ACHN (cell line): ENCODE results near the gene CSGALNACT2.
A peak's percentile ranks its signal among the peaks of the same experiment; 100 is the strongest.

Source experiments
- DNase-seq: peaks from one replicate; pipeline ENCODE4 v3.0.0-alpha.2; 2015
- in situ Hi-C: cut with HindIII; loops from 2 replicates; pipeline ENCODE4 v1.10.0; 2017; ENCODE audit warnings: low sequenced_read_pairs, low pct_ligation_motif_present, low pct_unique_long_range_greater_than_20kb

Gene CSGALNACT2

DNA sequence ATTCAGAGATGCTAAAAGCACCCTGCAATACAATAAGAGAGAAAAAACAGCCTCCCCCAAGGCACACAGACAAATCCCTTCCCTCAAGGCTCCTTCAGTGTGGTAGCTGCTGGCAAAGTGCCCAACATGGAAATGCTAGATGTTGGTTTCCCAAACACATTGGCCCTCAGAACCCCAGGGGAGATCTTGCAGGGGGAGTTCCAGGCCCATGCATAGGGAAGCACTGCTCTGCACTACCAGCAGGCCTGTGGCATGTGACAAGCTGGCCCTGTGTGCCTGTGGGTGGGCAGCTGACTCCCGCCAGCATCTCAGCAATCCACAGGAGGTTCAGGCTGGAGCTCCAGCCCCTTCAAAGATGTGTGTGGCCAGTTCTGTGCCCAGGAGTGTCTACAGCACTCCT is 16.8 kb upstream of the CSGALNACT2 start:
- no peak for DNase-seq
- in situ Hi-C loops, result no loop called here

DNA sequence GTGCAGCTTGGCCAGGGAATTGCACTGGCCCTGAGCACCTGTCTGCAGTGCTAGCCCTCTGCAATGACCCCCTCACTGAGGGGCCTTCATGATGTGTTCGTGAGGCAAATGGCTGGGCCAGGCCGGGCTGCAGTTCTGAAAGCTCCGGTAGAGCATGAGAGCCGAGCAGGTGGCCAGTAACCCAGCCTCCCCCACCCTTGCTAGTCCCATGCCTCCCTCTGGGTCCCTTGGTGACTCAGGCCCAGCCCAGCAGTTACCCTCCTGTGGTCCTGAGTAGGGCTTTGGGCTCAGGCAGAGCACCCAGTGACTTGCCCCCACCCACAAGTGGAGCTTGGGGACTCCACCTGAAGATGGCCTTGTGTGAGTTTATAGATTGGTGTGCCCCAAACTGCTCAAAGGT is 16.1 kb upstream of the CSGALNACT2 start:
- no peak for DNase-seq
- in situ Hi-C loops, result no loop called here

DNA sequence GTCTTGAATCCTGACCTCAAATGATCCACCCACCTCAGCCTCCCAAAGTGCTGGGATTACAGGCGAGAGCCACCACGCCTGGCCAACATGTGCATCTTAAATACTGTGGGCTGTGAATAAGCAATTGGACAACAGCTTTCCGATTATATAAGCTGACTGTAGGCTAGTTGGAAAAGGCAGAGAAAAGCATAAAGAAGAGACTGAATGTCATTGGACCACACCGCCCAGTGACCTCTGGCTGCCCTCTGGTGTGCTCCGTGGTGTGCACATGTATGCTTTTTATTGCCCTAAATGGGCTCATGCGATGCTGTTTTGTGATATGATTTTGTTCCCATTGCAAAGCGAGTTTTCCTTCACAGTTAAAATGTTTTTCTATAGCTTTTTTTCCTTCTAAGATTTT is 15.4 kb upstream of the CSGALNACT2 start:
- in situ Hi-C loops, result no loop called here
- DNase-seq, result no peak

DNA sequence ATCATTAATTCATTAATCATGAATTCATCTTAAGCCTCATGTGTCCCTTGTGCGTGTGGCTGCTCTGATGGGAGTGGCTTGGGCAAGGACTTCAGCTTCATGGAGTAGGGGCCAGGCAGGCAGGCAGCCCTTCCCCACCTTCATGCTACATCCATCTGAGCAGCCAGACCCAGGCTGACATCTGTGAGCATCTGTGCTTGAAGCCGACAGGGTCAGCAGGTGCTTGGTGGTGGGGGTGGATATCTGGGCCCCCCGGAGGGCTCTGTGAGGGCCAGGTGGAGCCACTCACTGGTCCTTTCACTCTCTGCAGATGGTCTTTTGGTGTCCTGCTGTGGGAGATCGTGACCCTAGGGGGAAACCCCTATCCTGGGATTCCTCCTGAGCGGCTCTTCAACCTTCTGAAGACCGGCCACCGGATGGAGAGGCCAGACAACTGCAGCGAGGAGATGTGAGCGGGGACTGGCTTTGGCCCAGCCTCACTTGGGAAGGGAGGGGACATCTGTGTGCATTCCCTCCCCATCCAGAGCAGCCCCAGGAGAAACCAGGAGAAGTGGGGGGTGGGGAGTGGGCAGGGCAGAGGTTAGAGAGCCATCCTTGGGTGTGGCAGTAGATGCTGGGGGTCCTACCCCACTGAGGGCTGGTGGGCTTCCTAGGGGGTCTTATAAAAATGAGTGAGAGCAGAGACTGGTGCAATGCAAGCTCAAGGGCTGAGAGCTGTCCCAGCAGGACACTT is 14.7 kb upstream of the CSGALNACT2 start:
- in situ Hi-C loops, result no loop called here
- no peak for DNase-seq

DNA sequence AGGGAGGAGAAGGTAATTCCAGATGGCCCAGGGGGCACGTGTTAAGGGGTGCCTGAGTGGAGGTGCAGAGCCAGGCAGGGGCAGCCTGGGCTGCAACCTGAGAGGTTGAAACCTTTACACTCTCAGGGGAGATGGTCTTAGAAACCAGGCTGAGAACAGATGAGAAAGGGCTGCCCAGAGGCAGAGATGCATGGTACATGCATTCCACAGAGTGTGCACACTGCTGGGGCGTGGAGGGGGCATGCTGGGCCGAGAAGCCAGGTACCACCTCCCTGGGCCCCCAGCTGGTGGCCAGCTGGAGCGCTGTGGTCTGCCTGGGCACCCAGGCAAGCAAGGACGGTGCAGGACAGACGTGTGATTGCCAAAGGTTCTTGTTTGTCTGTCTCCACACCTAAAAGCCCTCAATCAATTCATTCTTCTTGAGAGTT is 14.1 kb upstream of the CSGALNACT2 start:
- in situ Hi-C loops, result no loop called here
- DNase-seq, result no peak

DNA sequence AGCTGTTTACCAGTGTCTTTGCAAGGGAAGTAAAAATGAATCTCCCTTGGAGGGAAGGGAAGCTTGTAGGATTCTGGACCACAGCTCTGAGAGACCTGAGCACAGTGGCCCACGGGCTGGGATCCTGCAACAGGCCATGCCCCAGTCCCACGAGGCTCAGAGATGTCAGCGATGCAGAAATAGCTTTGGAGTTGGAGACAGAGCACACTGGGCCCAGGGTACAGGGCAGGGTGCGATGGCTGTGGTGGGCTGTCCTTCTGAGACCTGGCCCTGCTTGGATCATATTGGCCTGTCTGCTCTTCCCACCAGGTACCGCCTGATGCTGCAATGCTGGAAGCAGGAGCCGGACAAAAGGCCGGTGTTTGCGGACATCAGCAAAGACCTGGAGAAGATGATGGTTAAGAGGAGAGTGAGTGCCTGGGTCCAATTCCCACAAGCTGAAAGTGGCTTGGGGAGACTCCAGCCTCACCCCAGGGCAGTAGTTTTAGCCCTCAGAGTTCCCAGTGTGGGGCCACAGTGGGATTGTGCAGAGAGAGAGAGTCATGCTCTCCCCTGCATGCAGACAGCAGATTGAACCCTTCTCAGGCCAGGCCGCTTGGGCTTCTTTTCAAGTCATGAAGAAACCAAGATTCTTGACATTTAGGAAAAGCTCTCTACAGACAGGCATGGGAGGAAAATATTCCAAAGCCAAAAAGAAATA is 13.5 kb upstream of the CSGALNACT2 start:
- in situ Hi-C loops, result no loop called here
- DNase-seq, result no peak

DNA sequence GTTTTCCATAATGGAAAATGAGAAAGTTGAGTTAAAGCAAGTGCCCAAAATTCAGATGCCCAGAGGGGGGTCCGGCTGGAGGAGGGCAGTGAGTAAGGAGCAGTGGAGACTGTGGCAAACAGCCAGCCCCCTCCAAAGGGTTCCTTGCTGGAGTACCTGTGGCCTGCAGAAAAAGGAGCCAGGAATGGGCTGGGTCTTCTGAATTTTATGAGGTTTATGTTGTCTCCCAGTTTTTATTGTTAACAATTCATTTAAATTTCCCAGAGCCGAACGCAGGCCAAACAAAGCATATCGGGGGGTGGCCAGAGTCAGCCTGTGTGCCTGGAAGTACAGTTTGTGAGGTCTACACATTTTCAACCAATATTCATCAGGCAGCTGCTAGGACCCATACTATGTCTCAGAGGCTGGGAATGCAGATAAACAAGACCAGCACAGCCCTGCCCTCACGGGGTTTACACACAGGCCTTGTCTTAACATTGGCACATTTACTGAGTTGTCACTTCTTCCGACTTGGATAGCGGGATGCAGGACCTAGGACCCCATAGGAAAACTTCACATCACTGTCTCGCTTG is 12.9 kb upstream of the CSGALNACT2 start:
- in situ Hi-C loops, result no loop called here
- no peak for DNase-seq

DNA sequence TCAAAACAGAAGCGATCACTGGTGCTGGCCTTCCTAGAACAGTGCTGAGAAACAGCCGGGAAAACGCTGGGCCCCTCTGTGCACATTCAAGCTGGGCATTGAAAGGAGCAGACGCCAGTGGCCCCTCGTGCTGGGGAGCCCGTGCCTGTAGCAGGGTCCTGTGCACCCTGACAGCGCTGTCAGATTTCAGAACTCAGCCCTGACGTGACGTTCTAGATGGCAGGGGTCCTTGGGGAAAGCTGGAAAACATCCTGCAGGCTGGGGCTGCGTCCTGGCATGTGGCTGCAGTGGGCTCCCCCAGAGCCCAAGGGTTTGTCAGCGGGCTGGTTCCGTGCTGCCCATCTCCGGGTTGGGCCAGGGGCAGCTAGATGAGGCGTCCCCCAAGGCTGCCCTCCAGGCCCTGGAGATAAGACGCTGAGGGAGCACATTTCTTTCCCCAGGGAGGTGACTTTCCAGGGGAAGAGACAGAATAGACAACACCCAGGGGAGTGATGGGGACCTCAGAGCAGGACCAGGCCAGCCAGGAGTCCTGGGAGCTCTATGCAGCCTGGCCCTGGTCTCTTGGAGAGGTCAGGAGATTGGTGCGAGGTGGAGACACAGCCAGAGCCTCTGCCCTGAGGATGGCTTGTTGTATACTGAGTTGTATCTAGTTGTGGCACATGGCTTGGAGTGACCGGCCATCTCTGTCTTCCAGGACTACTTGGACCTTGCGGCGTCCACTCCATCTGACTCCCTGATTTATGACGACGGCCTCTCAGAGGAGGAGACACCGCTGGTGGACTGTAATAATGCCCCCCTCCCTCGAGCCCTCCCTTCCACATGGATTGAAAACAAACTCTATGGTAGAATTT is 12.1 kb upstream of the CSGALNACT2 start:
- in situ Hi-C loops, result no loop called here
- DNase-seq, result no peak

DNA sequence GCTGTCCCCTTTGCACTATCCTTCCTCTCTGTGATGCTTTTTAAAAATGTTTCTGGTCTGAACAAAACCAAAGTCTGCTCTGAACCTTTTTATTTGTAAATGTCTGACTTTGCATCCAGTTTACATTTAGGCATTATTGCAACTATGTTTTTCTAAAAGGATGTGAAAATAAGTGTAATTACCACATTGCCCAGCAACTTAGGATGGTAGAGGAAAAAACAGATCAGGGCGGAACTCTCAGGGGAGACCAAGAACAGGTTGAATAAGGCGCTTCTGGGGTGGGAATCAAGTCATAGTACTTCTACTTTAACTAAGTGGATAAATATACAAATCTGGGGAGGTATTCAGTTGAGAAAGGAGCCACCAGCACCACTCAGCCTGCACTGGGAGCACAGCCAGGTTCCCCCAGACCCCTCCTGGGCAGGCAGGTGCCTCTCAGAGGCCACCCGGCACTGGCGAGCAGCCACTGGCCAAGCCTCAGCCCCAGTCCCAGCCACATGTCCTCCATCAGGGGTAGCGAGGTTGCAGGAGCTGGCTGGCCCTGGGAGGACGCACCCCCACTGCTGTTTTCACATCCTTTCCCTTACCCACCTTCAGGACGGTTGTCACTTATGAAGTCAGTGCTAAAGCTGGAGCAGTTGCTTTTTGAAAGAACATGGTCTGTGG is 11.4 kb upstream of the CSGALNACT2 start:
- in situ Hi-C loops, result no loop called here
- no peak for DNase-seq

DNA sequence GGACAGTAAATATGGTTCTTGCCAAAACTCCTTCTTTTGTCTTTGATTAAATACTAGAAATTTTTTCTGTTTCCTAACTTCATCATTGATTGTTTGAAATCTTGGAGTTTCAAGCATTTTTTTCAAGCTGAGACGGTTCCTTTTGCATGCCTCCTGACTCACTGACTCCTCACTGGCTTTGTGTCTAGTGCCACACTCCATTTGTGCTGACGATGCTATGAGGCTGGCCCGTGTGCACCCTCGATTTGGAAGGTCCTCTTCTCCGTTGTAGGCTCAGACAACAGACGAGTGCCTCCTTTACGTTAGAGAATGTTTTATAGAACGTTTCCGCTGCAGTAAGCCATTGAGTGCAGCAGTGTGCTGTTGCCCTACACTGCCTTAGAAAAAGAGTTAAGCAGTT is 10.8 kb upstream of the CSGALNACT2 start:
- in situ Hi-C loops, result no loop called here
- DNase-seq, result no peak

DNA sequence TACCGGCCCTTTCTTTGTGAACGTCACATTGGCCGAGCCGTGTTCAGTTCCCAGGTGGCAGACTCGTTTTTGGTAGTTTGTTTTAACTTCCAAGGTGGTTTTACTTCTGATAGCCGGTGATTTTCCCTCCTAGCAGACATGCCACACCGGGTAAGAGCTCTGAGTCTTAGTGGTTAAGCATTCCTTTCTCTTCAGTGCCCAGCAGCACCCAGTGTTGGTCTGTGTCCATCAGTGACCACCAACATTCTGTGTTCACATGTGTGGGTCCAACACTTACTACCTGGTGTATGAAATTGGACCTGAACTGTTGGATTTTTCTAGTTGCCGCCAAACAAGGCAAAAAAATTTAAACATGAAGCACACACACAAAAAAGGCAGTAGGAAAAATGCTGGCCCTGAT is 9.9 kb upstream of the CSGALNACT2 start:
- in situ Hi-C loops, result no loop called here
- DNase-seq, result peak; percentile 16

DNA sequence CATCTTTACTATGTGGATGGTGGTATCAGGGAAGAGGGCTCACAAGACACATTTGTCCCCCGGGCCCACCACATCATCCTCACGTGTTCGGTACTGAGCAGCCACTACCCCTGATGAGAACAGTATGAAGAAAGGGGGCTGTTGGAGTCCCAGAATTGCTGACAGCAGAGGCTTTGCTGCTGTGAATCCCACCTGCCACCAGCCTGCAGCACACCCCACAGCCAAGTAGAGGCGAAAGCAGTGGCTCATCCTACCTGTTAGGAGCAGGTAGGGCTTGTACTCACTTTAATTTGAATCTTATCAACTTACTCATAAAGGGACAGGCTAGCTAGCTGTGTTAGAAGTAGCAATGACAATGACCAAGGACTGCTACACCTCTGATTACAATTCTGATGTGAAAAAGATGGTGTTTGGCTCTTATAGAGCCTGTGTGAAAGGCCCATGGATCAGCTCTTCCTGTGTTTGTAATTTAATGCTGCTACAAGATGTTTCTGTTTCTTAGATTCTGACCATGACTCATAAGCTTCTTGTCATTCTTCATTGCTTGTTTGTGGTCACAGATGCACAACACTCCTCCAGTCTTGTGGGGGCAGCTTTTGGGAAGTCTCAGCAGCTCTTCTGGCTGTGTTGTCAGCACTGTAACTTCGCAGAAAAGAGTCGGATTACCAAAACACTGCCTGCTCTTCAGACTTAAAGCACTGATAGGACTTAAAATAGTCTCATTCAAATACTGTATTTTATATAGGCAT is 9.1 kb upstream of the CSGALNACT2 start:
- in situ Hi-C loops, result no loop called here
- DNase-seq, result peak; percentile 81

DNA sequence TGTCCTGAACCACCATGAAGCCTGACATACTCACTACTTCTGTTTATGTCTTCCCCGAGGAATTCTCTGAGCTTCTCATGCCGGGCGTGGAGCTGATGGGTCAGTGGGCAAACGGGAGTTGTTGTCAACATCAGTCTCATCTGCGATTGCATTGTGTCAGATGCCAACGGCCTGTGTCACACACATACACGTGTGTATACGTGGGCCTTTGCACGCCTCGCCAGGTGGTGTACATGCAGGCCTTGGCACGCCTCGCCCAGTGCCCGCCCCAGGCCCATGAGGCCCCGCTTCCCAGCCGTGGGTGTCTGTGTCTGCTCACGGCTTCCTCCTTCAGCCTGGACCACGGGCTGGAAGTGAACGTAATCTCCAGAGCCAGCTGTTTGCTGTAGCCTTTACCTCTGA is 7.5 kb upstream of the CSGALNACT2 start:
- DNase-seq, result no peak
- in situ Hi-C loops, result no loop called here

DNA sequence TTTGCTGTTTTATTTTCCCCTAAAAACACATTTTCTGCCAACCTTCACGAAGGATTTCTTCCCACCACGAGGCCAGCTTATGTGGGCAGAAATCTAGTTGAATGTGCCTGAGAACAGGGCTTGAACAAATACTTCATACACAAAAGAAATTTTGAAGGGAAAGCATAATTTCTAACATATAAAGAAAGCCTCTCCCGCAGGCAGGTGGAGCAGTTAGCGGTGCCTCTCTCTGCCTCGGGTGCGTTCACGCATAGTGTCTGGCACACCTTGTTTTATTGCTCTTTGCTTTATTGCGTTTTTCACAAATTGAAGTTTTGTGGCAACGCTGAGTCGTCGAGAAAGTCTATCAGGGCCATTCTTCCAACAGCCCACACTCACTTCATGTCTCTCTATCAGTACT is 7.0 kb upstream of the CSGALNACT2 start:
- DNase-seq, result no peak
- in situ Hi-C loops, result no loop called here

DNA sequence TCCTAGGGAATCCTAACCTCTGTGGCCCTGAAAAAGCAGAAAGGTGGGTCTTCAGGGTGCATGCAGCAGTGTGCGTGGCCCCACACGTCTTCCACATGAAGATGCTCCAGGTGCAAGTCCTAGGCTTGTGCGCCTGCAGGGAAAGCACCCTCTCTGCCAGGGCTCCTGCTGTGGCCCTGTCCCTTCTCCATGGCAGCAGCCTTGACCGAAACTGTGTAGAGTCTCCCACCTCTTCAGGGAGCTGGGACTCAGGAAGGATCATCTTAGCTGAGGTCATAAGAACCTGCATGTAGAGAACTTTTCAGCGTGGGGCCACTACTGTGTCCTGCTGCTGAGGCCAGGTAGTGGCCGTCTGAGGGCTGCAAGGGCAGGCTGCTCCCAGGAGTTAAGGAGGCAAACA is 6.3 kb upstream of the CSGALNACT2 start:
- in situ Hi-C loops, result no loop called here
- DNase-seq, result no peak

DNA sequence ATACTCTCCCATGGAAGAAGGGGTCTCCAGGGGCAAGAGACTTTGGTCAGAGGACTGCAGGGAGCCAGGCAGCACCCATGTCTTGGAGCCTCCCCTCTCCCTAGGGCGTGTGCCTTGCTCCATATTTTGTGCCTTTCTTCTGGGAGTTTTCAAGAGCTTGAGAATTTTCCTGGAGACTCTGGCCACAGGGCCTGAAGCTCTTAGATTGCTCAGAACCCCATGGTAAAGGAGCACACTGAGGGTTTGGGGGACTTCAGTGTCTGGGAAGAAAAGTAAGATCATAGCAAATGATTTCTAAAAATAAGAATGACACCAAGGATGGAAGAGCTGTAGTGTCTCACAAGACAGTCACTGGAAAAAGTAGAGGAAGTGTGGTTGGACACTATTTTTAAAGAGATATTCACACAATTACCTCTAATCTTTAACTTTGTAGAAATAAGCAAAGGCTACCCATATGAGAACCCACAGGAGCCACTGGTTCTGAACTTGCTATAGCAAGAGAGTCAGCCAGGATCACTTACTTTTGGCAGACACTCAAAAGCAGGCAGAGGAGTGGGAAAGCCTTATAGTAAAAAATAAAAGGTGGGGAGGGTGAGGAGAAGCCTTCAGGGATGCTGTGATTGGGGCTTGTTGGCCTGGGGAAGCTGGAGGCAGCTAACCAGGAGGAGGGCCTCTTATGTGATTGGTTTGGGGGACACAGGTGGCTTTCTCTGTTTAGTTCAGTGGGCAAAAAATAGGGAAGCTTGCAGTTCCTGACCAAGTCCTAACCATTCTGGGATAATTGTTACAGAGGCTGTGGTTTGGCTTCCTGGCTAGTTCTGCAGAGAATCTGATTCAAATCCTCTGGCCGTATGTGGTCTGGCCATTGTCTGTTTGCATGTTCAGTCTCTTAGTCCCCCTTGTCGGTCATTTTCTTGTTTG is 5.1 kb upstream of the CSGALNACT2 start:
- no peak for DNase-seq
- in situ Hi-C loops, result no loop called here
